Caki2 (cell line): ENCODE data around the gene THAP11. TPM values are rescaled to one million over a fixed set of nuclear protein-coding genes. Genes with fewer than 3 reads are reported as not detected.
A peak's percentile ranks its signal among the peaks of the same experiment; 100 is the strongest.

Source experiments
- DNase-seq: peaks from one replicate; pipeline ENCODE4 v3.0.0-alpha.2; 2015; ENCODE audit warnings: low read depth
- in situ Hi-C: cut with HindIII; loops from 2 replicates; pipeline ENCODE4 v1.10.0; 2016; ENCODE audit warnings: low sequenced_read_pairs, low pct_unique_long_range_greater_than_20kb, mixed read lengths
- total RNA-seq: library from RNA; depleted of rRNA; stranded (reverse); fragments of >200 nt; shearing (Covaris generic); gene quantifications from 2 replicates; pipeline ENCODE4 v1.2.3, GENCODE V29; 2014; ENCODE audit warnings: low replicate concordance; rRNA removed

Gene THAP11
- total RNA-seq = 42.3 and 56.6 TPM in 2 replicates

DNA sequence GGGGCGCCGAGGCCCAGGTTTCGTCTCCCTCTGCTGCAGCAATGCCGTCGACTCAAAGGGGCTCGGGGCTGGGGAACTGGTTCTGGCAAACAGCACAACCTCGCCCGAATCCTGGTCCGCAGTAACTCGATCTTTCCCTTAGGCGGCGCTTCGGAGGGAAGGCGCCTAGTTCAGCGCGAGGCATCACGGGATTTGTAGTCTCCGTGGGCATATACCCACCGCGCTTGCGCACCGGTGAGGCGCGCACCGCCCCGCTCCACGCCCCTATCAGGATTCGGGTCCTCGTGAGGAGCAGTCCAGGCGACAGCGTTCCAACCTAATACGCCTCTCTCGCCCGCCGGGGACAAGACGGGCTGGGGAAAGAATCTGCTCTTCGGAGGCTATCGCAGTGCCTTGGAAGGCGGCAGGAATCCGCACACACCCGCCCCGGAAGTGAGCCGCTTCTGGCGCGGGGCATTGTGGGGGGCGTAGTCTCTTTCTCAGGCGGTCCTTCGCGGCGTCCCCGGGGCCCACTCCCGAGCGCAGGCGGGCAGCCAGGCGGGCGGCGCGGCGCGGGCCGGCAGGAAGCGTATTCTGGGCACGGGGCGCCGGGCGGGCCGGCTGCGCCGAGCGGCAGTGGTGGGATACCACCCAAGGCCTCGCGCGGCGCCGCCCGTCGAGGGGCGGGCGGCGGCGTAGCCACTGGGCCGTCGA is at the start of gene THAP11:
Gene THAP11 (plus strand): TSS at position 505 of the 693 bp plus-strand sequence. CDS start 235 bp downstream, outside the sequence.
- DNase-seq = peak; percentile 91
- in situ Hi-C loops = no loop called here

DNA sequence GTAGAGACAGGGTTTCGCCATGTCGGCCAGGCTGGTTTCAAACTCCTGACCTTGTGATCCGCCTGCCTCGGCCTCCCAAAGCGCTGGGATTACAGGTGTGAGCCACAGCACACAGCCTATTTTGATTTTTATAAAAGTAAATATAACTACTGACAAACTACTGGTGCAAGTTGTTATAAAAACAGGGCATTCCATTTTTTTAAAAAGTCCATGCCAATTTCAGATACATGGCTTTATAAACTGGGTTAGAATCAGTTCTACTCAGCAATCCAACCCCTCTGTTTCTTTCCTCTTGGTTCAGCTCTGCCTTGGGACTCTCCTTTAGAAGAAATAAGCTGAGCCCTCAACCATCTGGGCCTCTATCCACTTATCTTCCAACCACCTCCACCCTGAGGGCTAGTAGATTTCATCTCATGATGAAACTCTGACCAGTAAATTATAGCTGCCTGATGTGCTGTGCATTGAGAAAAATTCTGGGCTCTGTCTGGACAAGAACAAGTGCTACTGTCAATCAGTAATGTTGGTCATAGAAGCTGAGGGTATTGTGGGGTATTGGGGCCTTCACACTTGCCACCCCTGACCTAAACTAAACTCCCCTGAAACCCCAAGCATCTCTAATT is 45.9 kb upstream of the THAP11 start:
- DNase-seq = no peak
- in situ Hi-C loops = no loop called here

DNA sequence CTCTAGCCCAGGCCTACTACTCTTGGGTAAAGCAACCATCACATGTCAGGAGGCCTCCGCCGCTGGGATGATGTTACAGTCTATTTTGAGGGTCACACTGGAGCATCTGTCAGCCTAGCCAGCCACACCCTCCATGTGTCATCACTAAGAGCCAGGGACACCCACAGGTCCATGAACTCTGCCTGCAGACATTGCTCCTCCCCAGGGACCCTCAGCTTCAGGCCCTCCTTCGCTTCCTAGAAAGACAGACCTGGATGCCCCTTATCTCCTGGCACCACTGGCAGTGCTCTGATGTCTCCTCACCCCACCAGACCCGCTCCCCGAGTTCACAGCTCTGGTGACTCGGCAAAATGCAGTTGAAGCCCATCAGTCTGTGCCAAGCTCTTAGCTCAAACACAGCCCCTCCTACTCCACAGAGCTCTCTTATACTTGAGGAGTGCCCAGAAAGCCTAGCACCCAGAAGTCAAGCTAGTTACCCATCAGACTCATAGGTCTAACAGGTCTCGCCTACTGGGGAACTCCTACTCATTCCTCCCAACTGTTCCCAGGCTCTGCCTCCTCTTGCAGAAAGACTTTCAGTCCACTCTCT is 41.7 kb upstream of the THAP11 start:
- in situ Hi-C loops = no loop called here
- DNase-seq = no peak

DNA sequence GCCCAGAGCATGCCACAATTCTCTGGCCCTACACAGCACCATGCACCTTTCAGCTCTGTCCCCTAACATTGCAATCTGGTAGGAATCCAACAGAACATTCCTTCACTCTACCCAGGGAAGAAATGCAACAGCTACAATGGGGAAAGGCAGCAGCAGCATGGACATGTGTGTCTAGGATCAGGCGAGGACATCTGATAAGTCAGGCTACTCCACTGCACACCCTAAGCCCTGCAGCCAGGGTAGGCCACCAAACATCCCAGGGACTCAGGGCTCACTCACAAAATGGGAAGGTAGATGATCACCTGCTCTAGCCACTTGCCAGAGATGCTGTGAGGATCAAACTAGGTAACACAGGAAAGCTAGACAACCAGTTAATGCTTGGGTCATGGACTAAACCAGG is 40.9 kb upstream of the THAP11 start:
- in situ Hi-C loops = no loop called here

DNA sequence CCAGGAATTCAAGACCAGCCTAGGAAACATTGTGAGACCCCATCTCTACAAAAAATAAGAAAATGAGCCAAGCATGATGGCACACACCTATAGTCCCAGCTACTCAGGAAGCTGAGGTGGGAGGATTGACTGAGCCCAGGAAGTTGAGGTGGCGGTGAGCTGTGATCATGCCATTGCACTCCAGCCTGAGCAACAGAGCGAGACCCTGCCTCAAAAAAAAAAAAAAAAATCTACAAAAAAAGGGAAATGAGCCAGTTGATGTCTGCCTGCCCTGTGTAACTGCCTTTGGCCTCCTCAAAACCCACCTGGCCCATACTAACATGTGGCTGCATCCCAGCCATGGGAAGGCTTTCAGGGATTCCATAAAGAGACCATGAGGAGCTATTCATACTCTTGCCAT is 40.2 kb upstream of the THAP11 start:
- DNase-seq = no peak
- in situ Hi-C loops = no loop called here

More for the DNA sequence above, 40.9 kb upstream of the THAP11 start:
- DNase-seq = no peak

DNA sequence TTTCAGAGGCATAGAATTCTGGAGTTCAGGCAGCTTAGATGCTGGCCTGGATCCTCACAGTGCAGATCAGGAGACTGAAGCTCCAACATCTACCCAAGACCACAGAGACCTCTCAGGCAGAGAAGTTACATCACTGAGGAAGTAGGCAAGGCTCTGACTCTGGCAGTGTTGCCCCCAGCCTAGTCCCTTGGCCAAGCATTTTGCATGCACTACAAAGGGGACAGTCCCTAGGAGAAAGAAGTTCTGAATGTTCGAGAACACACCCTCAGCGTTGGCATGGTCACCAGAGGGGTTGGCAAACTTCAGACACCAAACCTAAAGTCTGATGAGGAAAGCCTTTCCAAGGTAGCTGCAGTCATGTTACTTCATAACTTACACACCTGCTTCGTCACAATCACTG is 38.2 kb upstream of the THAP11 start:
- in situ Hi-C loops = no loop called here

DNA sequence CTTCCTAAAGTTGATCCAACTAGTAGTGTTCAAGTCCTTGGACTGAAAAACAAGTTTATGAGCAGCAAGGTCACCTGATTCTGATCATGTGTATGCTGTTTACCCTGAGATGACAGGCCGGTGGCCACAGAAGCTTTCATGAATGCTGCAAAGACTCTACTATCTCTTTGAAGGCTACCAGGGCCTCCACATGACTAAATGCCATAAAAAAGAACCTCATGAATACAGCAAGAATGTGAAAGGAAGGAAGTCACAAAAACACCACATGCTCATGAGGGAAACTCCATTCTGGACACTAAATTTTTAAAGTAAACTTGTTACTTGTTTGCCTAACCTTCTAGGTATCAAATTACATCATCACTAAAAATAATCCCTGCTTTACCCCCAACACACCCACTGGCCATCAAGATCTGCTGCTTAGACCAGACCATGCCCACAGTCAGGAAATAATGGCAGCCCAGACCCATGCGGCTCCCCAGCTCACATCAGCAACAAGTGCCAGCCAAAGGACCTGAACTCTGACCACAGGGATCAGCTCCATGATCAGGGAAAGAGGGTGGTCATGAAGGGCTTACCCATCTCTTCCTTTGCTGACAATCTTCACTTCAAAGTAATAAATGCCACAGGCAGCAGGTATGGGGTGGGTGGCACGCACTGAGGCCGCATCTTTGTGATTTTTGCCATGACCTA is 37.1 kb upstream of the THAP11 start:
- in situ Hi-C loops = no loop called here

More for the DNA sequence above, 38.2 kb upstream of the THAP11 start:
- DNase-seq = no peak

DNA sequence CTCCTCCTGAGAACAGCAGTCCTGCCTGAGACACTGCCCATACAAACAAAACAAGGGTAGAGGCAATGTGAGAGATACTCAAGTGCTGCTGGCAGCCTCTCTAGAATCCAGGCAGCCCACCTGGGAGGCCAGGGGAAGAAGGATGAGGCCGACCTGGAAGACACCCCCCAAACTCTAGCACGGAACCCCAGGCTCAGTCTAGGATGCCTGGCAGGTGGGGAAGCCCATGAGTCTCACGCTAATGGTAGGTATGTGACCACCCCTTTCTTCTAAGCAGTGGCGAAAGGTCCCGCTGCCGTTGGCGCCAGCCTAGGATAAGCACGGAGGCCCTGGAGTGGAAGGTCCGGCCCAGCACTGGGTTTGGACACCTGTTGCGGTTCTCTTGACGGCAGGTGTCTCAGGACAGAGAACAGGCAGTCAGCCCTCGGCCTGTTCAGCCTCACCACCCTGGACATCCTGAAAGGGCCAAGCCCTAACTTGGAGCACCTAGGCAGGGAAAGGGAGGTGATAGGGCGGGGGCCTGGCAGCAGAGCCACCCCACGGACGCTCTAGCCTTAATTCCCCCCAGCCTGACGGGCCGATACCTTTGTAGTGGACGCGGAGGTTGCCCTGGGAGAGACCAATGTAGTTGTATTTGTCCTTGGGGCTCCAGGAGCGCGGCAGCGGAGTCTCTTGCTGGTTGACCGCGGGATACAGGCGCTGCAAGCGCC is 36.2 kb upstream of the THAP11 start:
- in situ Hi-C loops = no loop called here
- DNase-seq = no peak

More for the DNA sequence above, 37.1 kb upstream of the THAP11 start:
- DNase-seq = no peak

DNA sequence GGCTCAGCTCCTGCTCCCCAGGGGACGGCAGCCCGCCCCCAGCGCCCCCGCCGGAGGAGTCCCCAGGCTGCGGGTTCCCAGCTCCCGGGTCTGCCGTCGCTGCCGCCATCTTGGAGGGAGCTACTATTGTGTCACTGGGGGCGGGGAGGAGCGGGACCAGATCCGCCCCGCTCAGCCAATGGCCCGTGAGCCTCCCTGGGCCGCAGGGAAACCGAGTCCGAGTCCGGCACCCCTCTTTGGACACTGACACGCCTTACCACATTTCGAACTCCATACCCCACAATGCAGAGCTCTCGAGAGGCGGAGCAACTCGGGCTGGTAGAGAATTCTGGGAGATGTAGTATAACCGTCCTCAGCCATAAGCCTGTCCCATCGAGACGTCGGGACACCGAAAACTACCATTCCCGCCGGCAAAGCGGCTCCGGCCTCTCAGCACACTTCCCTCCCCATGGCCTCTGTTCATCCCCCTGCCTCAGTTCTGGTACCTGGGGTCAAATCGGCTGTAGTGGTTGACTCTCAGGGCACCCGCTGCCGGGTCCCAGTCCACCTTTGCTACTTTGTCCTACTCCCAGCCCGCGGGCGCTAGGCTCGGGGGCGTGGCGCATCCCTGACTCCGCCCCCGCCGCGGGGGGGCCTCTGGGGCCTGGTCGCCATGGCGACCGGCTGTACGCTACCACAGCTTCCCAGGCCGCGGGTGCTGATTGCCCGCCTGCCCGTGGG is 35.5 kb upstream of the THAP11 start, which contains the start of the genes RANBP10 and TSNAXIP1:
Gene RANBP10 (minus strand): TSS at position 133 of the 720 bp plus-strand sequence. CDS start 24 bp downstream, at position 109.
Gene TSNAXIP1 (plus strand): TSS at position 462 of the 720 bp plus-strand sequence. CDS start 261 bp downstream, outside the sequence.
- in situ Hi-C loops = no loop called here
- peak; percentile 98 for DNase-seq

DNA sequence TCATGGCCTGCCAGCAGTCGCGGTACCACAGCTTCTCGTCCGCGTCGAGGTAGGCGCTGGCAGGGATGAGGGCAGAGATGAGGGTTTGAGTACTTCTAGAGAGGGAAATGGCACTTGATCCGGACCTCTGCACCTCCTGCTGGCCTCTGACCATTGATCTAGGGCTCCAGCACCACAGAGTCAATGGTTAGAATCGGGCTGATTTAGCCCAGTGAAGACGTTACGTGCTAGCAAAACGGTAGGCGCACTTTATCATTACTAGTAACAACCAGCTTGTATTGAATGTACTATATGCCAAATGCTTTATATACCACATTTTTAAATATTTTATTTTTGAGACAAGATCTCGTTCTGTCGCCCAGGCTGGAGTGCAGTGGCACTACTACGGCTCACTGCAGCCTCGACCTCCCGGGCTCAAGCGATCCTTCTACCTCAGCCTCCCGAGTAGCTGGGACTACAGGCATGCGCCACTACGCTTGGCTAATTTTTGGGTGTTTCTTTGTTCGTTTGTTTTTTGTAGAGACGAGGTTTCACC is 34.9 kb upstream of the THAP11 start:
- in situ Hi-C loops = no loop called here

DNA sequence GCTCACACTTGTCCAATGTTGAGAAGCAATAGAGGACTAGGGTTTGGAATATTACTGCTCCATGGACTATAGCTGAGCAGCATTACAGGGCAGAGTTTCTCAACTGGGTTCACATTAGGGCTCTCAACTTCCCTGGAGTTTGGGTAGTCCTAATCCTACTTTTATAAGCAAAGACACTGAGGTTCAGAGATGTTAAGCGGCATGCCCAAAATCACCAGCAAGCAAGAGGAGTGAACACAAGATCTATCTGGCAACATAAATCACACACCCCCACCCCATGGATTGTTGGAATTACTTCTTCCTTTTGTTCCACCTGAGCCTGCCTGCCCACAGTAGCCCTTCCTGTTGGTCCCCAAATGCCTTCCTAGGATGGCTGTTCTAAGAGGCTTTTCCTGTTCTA is 30.2 kb upstream of the THAP11 start:
- in situ Hi-C loops = no loop called here
- no peak for DNase-seq

More for the DNA sequence above, 34.9 kb upstream of the THAP11 start:
- no peak for DNase-seq

DNA sequence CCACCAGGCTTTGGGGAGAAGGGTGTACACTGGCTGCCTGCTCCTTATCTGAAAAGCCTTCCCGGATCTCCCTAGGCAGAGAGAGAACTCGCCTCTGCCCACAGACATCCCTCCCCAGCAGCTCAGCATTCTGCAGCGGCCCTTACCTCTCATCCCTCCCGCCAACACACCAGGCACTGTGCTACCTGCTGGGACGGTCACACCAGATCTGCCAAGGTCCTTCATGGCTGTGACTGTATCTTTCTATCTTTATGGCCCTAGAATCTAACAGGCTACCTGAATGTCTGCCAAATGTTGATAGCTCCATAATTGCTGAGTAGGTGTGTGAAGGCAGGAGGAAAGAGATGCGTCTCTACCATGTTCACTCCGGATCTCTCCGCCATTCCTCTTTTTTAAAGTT is 27.6 kb upstream of the THAP11 start:
- in situ Hi-C loops = no loop called here
- no peak for DNase-seq

DNA sequence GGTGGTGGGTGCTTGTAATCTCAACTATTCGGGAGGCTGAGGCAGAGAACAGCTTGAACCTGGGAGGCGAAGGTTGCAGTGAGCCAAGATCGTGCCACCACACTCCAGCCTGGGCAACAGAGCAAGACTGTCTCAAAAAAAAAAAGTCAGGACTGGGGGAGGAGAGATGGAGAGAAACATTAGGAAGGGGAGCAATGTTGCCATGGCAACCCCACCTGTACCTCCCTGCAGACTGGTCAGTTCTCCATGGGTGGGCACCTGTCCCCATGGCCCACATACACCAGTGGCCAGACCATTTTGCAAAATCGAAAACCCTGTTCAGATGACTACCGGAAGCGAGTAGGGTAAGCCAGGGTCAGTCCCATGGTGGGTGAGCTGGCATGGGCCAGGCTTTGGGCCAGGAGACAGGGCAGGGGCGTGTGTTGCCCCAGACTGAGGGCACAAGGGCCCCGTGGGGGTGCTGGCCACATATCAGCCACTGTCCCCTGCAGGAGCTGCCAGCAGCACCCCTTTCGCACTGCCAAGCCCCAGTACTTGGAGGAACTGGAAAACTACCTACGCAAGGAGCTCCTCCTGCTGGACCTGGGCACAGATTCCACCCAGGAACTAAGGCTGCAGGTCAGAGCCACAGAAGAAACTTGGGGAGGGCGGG is 21.4 kb upstream of the THAP11 start:
- in situ Hi-C loops = no loop called here
- no peak for DNase-seq

DNA sequence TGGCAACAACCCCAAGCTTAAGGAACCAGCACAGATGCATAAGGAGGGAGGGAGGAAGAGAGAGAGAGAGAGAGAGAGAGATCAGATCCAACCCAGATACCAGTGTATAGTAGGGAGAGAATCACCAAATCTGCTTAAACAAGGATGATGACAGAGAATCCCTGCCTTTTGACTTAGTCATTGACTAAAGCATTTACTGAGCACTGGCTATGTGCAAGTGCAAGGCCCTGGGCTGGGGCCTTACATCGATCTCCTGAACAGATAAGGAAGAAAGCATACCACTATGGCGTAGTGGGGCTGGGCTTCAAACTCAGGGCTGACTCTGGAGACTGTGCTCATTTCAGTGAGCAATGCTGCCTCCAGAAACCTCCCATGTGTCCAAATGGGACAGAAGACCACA is 19.6 kb upstream of the THAP11 start:
- in situ Hi-C loops = no loop called here

DNA sequence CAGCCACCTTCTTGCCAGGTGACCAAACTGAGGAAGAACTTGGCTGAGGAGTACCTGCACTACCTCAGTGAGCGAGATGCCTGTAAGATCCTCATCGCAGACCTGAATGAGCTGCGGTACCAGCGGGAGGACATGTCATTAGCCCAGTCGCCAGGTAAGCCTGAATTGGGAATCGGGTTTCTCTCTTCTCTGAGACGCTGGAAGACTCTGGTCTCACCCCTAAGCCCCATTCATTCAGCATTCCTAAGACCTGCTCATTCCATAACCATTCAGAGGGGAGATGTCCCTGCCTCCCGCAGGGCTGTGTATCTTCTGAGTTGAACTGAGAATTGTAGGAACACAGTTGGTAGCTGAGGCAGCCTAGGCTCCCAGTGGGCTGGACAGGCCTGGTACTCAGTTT is 17.0 kb upstream of the THAP11 start:
- in situ Hi-C loops = no loop called here
- no peak for DNase-seq

More for the DNA sequence above, 19.6 kb upstream of the THAP11 start:
- no peak for DNase-seq

DNA sequence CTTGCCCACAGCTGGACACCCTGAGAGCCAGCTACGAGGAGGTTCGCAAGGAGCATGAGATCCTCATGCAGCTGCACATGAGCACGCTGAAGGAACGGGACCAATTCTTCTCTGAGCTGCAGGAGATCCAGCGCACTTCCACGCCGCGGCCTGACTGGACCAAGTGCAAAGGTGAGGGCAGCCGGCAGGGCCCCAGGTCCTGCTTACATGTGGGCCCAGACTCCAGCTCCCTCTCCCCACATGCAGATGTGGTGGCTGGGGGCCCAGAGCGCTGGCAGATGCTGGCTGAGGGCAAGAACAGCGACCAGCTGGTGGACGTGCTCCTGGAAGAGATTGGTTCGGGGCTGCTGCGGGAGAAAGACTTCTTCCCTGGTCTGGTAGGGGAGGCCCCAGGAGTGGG is 16.2 kb upstream of the THAP11 start:
- in situ Hi-C loops = no loop called here
- no peak for DNase-seq

DNA sequence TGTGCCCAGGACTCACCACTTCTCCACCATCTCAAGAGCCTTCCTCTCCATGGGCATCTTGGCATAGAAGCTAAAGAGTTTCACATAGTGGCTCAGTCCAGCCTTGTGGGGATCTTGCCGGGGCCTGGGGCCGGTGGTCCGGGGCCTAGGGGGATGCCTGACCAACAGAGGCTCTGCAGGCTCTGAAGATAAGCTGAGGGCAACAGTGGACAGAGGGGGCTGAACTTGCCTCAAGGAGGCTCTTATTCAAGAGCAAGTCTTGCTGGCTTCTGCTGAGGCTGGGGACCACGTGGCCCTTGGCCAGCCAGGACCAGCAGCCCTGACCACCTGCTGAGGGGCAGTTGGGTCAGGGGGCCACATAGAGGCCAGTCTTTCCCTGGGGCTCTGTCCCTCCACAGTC is 13.5 kb upstream of the THAP11 start:
- no peak for DNase-seq
- in situ Hi-C loops = no loop called here
